Activated B cell treated with CpG ODN at 0.5 μM for 24 hours (primary cell): ENCODE results near the gene OCA2. TPM values are rescaled to one million over a fixed set of nuclear protein-coding genes. Genes with fewer than 3 reads are reported as not detected.

Experiments
- ATAC-seq: fragments of 200-7000 bp; cut with Tn5 transposase; one replicate; pipeline ENCODE4 v1.10.0; 2021; ENCODE audit warnings: low read depth, mild to moderate bottlenecking, moderate library complexity
- CTCF ChIA-PET: fragments of 350-600 bp; sonication (Branson Sonifier 250); formaldehyde crosslinking; loops from one replicate; lab custom pipeline; 2021; ENCODE audit warnings: antibody characterized with exemption; lab: Charles Lee
- POLR2A ChIA-PET: fragments of 350-600 bp; sonication (Branson Sonifier 250); formaldehyde crosslinking; loops from one replicate; lab custom pipeline; 2021; ENCODE audit warnings: antibody characterized with exemption; lab: Charles Lee
- DNase-seq: peaks from one replicate; pipeline ENCODE4 v3.0.0; 2022
- H3K27ac Mint-ChIP-seq: one replicate; pipeline ENCODE4 v1.8.0; 2020; ENCODE audit warnings: mixed read lengths
- H3K27me3 Mint-ChIP-seq: one replicate; pipeline ENCODE4 v1.8.0; 2021; ENCODE audit warnings: mixed read lengths
- H3K36me3 Mint-ChIP-seq: one replicate; pipeline ENCODE4 v1.8.0; 2021; ENCODE audit warnings: low read depth, mixed read lengths
- H3K4me1 Mint-ChIP-seq: one replicate; pipeline ENCODE4 v1.8.0; 2021; ENCODE audit warnings: mixed read lengths
- H3K4me3 Mint-ChIP-seq: one replicate; pipeline ENCODE4 v1.8.0; 2020; ENCODE audit warnings: mild to moderate bottlenecking, mixed read lengths
- H3K9me3 Mint-ChIP-seq: one replicate; pipeline ENCODE4 v1.8.0; 2020; ENCODE audit warnings: mixed read lengths
- intact Hi-C: fragments of 100-400 bp; cut with micrococcal nuclease; formaldehyde crosslinking; loops from one replicate; pipeline ENCODE4 v1.15.1; 2024
- total RNA-seq: library from RNA; stranded (reverse); gene quantifications from 2 replicates; pipeline ENCODE4 v1.2.3, GENCODE V29; 2022
- TF ChIP-seq, protein P1 (sequence below): fragments of 200-600 bp; IDR thresholded peaks from one replicate; pipeline ENCODE4 v1.8.0; 2022; ENCODE audit warnings: antibody characterized with exemption, mild to moderate bottlenecking

OCA2 gene
- total RNA-seq, 1 donor from 2014 or later = not detected

DNA sequence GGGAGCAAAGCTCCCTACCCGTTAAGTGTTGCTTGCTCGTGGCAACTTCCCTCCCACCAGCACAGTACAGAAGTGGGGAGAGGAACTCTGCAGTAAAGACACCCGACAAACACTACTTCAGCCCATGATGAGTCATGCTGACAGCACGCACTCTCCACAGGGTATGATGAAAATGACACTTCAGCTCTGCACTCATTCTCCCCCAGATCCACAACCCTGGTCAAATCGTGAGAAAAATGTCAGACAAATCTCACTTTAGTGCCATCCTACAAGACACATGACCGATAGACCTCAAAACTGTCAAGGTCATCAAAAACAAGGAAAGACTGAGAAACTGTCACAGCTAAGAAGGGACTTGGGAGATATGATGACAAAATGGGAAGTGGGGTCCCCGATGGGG, 278.9 kb downstream of the OCA2 start:
- ATAC-seq (no peak), DNase-seq (no peak)
- TF ChIP-seq, protein P1, sequence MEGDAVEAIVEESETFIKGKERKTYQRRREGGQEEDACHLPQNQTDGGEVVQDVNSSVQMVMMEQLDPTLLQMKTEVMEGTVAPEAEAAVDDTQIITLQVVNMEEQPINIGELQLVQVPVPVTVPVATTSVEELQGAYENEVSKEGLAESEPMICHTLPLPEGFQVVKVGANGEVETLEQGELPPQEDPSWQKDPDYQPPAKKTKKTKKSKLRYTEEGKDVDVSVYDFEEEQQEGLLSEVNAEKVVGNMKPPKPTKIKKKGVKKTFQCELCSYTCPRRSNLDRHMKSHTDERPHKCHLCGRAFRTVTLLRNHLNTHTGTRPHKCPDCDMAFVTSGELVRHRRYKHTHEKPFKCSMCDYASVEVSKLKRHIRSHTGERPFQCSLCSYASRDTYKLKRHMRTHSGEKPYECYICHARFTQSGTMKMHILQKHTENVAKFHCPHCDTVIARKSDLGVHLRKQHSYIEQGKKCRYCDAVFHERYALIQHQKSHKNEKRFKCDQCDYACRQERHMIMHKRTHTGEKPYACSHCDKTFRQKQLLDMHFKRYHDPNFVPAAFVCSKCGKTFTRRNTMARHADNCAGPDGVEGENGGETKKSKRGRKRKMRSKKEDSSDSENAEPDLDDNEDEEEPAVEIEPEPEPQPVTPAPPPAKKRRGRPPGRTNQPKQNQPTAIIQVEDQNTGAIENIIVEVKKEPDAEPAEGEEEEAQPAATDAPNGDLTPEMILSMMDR = no peak
- POLR2A ChIA-PET = no interaction called here
- H3K4me3 Mint-ChIP-seq = no peak overlapping the region
- H3K27me3 Mint-ChIP-seq = no peaks in the 10 kb centered on the region
- no peak overlapping the region for H3K27ac Mint-ChIP-seq
- intact Hi-C loops = no loop called here
- no peaks in the 10 kb centered on the region for H3K36me3 Mint-ChIP-seq
- peaks cover 10% of the 10 kb centered on the region for H3K9me3 Mint-ChIP-seq
- no peaks in the 10 kb centered on the region for H3K4me1 Mint-ChIP-seq
- CTCF ChIA-PET = no interaction called here

DNA sequence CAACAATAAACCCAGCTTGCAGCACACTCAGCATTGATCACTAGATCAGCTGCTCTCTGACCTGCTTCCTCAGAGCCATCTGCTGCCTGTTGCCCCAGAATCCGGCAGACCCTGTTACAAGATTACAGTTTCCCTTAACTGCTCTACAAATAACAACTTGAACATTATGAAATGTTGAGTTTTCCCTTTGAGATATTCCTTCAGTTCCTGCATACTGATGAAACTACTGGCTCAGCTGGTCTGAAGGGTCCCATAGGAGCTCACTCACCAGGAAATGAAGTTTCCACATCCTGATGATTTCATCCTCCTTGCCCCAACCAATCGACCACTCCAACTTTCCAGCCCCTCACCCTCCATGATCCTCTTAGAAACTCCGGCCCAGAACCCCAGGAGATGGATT, 281.9 kb downstream of the OCA2 start:
- Mint-ChIP-seq H3K9me3 (peaks cover 10% of the 10 kb centered on the region), H3K36me3 (no peaks in the 10 kb centered on the region), H3K27me3 (no peaks in the 10 kb centered on the region), H3K27ac (no peak overlapping the region), H3K4me1 (no peaks in the 10 kb centered on the region), H3K4me3 (no peak overlapping the region)
- ATAC-seq = no peak
- TF ChIP-seq, protein P1 = no peak
- CTCF ChIA-PET = no interaction called here
- POLR2A ChIA-PET = no interaction called here
- no peak for DNase-seq
- intact Hi-C loops = no loop called here

DNA sequence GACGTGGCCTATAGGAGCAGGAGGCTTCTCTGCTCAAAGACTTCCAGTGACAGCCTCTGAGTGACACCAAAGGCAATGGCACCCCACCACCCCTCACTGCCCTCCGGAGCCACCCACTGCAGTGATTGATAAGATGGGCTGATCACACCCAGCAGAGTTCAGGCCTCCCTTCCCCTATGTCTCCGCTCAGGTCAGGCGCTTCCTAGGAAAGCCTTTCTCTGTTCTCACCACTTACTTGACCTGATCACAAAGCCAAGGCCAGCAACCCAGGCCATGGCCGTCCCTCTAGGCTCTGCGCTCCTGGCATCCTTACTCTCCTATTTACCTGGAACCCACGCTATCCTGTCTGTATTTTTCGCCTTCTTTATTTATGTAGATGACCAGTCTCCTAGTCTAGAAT, 282.3 kb downstream of the OCA2 start:
- intact Hi-C loops = no loop called here
- no peak overlapping the region for H3K27ac Mint-ChIP-seq

DNA sequence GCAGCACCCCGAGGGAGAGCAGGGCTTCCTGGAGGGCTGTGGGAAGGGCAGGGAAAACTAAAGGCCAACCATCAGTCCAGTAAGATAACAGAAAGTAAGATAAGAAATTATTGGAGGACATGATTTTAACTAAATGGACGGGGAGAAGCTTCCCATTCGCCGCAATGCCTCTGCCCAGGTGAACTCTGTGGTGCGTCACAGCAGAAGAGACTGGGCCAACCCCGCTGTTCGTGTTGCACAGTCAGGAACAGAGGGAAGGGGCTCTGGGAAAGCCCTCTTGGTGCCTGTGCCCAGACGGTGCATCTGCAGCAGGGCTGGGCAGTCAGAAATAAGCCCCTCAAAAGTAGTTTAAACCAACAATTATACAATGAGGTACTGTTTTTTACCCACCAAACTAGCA, 284.1 kb downstream of the OCA2 start:
- ChIA-PET POLR2A (no interaction called here), CTCF (no interaction called here)
- TF ChIP-seq, protein P1 = no peak
- intact Hi-C loops = no loop called here
- Mint-ChIP-seq H3K9me3 (peaks cover 8% of the 10 kb centered on the region), H3K4me3 (no peak overlapping the region), H3K36me3 (no peaks in the 10 kb centered on the region), H3K27me3 (no peaks in the 10 kb centered on the region), H3K4me1 (no peaks in the 10 kb centered on the region), H3K27ac (no peak overlapping the region)
- ATAC-seq = no peak
- DNase-seq = no peak

More for the DNA sequence above, 282.3 kb downstream of the OCA2 start:
- ChIA-PET POLR2A (no interaction called here), CTCF (no interaction called here)
- H3K4me3 Mint-ChIP-seq = no peak overlapping the region
- ATAC-seq = no peak
- H3K36me3 Mint-ChIP-seq = no peaks in the 10 kb centered on the region
- H3K4me1 Mint-ChIP-seq = no peaks in the 10 kb centered on the region
- DNase-seq = no peak
- TF ChIP-seq, protein P1 = no peak
- no peaks in the 10 kb centered on the region for H3K27me3 Mint-ChIP-seq
- H3K9me3 Mint-ChIP-seq = peaks cover 10% of the 10 kb centered on the region

DNA sequence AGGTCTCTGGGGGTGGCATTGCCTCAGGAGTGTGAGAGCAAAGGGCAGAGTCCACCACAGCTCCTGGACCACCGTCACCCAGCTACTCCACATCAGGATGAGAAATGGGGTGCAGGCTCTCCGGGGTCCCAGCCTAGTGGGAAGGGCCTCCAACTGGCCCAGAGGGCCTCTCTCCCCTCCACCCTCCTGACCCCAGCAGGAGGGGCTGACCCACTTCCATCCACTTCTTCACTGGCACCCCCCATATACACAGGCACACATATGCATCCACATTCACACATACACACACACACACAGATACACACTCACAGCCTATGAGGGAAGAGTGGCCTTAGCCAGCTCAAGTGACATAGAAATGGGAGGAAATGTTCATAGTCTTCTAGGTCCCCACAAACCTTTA, 286.0 kb downstream of the OCA2 start:
- H3K27me3 Mint-ChIP-seq = no peaks in the 10 kb centered on the region
- H3K27ac Mint-ChIP-seq = no peak overlapping the region
- intact Hi-C loops = no loop called here
- H3K9me3 Mint-ChIP-seq = peaks cover 9% of the 10 kb centered on the region
- POLR2A ChIA-PET = no interaction called here
- no peak for DNase-seq
- H3K36me3 Mint-ChIP-seq = no peaks in the 10 kb centered on the region
- H3K4me1 Mint-ChIP-seq = no peaks in the 10 kb centered on the region
- H3K4me3 Mint-ChIP-seq = no peak overlapping the region
- TF ChIP-seq, protein P1 = no peak
- CTCF ChIA-PET = no interaction called here
- ATAC-seq = no peak
